ENCODE measurements around the gene ALPK1. TPM values are rescaled to one million over a fixed set of nuclear protein-coding genes. Genes with fewer than 3 reads are reported as not detected.

ALPK1 gene
- total and polyA plus RNA-seq, 2 of the 8 experiments (the other 6 are each of a cell fraction or from before 2014, with no cell fraction given) = 0.08 to 0.43 TPM

DNA sequence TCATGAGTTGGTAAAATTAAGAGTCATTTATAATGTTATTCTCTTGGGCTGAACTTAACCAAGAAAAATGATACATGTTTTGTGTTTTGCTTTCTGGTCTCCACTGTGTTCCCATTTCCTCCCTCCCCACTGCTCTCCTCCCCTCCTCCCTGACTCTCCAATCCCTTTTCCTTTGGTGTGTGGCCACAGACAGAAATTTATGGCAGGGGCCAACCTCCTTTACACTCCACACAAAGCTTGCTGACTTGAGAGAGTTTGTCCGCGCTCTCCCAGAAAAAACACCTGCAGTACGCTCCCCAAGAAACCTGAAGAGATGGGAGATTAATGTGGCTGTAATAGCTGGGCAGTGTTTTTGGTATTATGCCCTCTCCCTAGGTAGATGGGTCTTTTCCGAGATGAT is 88.9 kb downstream of the ALPK1 start (continued):
- TF ChIP-seq, protein P1, sequence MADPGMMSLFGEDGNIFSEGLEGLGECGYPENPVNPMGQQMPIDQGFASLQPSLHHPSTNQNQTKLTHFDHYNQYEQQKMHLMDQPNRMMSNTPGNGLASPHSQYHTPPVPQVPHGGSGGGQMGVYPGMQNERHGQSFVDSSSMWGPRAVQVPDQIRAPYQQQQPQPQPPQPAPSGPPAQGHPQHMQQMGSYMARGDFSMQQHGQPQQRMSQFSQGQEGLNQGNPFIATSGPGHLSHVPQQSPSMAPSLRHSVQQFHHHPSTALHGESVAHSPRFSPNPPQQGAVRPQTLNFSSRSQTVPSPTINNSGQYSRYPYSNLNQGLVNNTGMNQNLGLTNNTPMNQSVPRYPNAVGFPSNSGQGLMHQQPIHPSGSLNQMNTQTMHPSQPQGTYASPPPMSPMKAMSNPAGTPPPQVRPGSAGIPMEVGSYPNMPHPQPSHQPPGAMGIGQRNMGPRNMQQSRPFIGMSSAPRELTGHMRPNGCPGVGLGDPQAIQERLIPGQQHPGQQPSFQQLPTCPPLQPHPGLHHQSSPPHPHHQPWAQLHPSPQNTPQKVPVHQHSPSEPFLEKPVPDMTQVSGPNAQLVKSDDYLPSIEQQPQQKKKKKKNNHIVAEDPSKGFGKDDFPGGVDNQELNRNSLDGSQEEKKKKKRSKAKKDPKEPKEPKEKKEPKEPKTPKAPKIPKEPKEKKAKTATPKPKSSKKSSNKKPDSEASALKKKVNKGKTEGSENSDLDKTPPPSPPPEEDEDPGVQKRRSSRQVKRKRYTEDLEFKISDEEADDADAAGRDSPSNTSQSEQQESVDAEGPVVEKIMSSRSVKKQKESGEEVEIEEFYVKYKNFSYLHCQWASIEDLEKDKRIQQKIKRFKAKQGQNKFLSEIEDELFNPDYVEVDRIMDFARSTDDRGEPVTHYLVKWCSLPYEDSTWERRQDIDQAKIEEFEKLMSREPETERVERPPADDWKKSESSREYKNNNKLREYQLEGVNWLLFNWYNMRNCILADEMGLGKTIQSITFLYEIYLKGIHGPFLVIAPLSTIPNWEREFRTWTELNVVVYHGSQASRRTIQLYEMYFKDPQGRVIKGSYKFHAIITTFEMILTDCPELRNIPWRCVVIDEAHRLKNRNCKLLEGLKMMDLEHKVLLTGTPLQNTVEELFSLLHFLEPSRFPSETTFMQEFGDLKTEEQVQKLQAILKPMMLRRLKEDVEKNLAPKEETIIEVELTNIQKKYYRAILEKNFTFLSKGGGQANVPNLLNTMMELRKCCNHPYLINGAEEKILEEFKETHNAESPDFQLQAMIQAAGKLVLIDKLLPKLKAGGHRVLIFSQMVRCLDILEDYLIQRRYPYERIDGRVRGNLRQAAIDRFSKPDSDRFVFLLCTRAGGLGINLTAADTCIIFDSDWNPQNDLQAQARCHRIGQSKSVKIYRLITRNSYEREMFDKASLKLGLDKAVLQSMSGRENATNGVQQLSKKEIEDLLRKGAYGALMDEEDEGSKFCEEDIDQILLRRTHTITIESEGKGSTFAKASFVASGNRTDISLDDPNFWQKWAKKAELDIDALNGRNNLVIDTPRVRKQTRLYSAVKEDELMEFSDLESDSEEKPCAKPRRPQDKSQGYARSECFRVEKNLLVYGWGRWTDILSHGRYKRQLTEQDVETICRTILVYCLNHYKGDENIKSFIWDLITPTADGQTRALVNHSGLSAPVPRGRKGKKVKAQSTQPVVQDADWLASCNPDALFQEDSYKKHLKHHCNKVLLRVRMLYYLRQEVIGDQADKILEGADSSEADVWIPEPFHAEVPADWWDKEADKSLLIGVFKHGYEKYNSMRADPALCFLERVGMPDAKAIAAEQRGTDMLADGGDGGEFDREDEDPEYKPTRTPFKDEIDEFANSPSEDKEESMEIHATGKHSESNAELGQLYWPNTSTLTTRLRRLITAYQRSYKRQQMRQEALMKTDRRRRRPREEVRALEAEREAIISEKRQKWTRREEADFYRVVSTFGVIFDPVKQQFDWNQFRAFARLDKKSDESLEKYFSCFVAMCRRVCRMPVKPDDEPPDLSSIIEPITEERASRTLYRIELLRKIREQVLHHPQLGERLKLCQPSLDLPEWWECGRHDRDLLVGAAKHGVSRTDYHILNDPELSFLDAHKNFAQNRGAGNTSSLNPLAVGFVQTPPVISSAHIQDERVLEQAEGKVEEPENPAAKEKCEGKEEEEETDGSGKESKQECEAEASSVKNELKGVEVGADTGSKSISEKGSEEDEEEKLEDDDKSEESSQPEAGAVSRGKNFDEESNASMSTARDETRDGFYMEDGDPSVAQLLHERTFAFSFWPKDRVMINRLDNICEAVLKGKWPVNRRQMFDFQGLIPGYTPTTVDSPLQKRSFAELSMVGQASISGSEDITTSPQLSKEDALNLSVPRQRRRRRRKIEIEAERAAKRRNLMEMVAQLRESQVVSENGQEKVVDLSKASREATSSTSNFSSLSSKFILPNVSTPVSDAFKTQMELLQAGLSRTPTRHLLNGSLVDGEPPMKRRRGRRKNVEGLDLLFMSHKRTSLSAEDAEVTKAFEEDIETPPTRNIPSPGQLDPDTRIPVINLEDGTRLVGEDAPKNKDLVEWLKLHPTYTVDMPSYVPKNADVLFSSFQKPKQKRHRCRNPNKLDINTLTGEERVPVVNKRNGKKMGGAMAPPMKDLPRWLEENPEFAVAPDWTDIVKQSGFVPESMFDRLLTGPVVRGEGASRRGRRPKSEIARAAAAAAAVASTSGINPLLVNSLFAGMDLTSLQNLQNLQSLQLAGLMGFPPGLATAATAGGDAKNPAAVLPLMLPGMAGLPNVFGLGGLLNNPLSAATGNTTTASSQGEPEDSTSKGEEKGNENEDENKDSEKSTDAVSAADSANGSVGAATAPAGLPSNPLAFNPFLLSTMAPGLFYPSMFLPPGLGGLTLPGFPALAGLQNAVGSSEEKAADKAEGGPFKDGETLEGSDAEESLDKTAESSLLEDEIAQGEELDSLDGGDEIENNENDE (IDR thresholded peaks at IDR 0.05; ENCODE audit: insufficient replicate concordance, low read length) = no peak
- TF ChIP-seq TCF12 (IDR thresholded peaks at IDR 0.05; ENCODE audit: low read depth, low read length) (no peak), MAFK (IDR thresholded peaks at IDR 0.05; ENCODE audit: low read depth, low read length) (no peak), EP300 (IDR thresholded peaks at IDR 0.05; ENCODE audit: borderline replicate concordance in 1 of 2, low read depth in 2 of 2, low read length in 2 of 2) (no peak), POLR2A (IDR thresholded peaks at IDR 0.05; ENCODE audit: control extremely low read depth in 1 of 2, low read depth in 2 of 2, low read length in 2 of 2) (no peak), GABPA (IDR thresholded peaks at IDR 0.05; ENCODE audit: borderline replicate concordance, insufficient read depth, low read length) (no peak), ZNF274 (IDR thresholded peaks at IDR 0.05; ENCODE audit: borderline replicate concordance, extremely low read depth, low read length) (no peak), SP1 (IDR thresholded peaks at IDR 0.05; ENCODE audit: low read depth, low read length) (no peak), TAF7 (optimal IDR thresholded peaks at IDR 0.05; ENCODE audit: borderline replicate concordance, low read depth, low read length) (no peak)
- TF ChIP-seq, protein P2, sequence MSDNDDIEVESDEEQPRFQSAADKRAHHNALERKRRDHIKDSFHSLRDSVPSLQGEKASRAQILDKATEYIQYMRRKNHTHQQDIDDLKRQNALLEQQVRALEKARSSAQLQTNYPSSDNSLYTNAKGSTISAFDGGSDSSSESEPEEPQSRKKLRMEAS (IDR thresholded peaks at IDR 0.05) = no peak
